Lower leg skin (tissue), 3 donors: ENCODE results near the gene CD38.

Source experiments
- CTCF ChIP-seq, 3 donors: fragments of 450-650 bp; IDR thresholded peaks; one replicate each; pipeline ENCODE4 v1.5.1; 2016; ENCODE audit warnings: antibody characterized with exemption in 3 of 3, mild to moderate bottlenecking in 3 of 3, moderate library complexity in 2 of 3
- POLR2A ChIP-seq, 2 donors: fragments of 450-650 bp; IDR thresholded peaks; one replicate each; pipeline ENCODE4 v1.6.1; 2016 to 2017; ENCODE audit warnings: antibody characterized with exemption in 2 of 2, mild to moderate bottlenecking in 1 of 2, moderate library complexity in 1 of 2

- TF ChIP-seq CTCF (IDR thresholded peaks at IDR 0.05), result no peak
- TF ChIP-seq POLR2A (IDR thresholded peaks at IDR 0.05), result no peak
Measured at GRCh38 chr4:15836362-15836761, 58.2 kb downstream of the CD38 start.
